Osteoblast (primary cell): Measurements from ENCODE around the gene IGSF11. TPM values are rescaled to one million over a fixed set of nuclear protein-coding genes. Genes with fewer than 3 reads are reported as not detected.

Experiments
- DNase-seq: peaks from one replicate; pipeline ENCODE4 v3.0.0; 2011; ENCODE audit warnings: low spot score, mixed read lengths; ENCODE audit not compliant: insufficient read length; ENCODE audit errors: missing footprints
- H2AFZ ChIP-seq: 2 replicates; pipeline ENCODE4 v1.6.0; 2011; ENCODE audit warnings: mild to moderate bottlenecking, low read length
- H3K27ac ChIP-seq: 2 replicates; pipeline ENCODE4 v1.5.1; 2011; ENCODE audit warnings: mild to moderate bottlenecking, low read depth, low read length, moderate library complexity
- H3K27me3 ChIP-seq: 2 replicates; pipeline ENCODE4 v1.6.0; 2012; ENCODE audit warnings: mild to moderate bottlenecking, control low read depth, inconsistent platforms, low read length, moderate library complexity; ENCODE audit not compliant: insufficient read depth
- H3K36me3 ChIP-seq: 2 replicates; pipeline ENCODE4 v1.5.1; 2011; ENCODE audit warnings: mild to moderate bottlenecking, low read length, control low read depth, moderate library complexity; ENCODE audit not compliant: insufficient read depth
- H3K4me1 ChIP-seq: 2 replicates; pipeline ENCODE4 v1.5.1; 2011; ENCODE audit warnings: mild to moderate bottlenecking, low read length, control low read depth, moderate library complexity; ENCODE audit not compliant: insufficient read depth
- H3K4me2 ChIP-seq: 2 replicates; pipeline ENCODE4 v1.6.0; 2011; ENCODE audit warnings: mild to moderate bottlenecking, low read length; ENCODE audit not compliant: insufficient read depth
- H3K4me3 ChIP-seq: fragments of 200-600 bp; sonication (generic); 3 replicates; pipeline ENCODE4 v1.5.1; 2012; ENCODE audit warnings: mild to moderate bottlenecking, low read length, inconsistent platforms; ENCODE audit not compliant: insufficient read depth
- H3K79me2 ChIP-seq: 2 replicates; pipeline ENCODE4 v1.6.0; 2012; ENCODE audit warnings: mild to moderate bottlenecking, low read length, control low read depth, inconsistent platforms; ENCODE audit not compliant: insufficient read depth
- H3K9me3 ChIP-seq: 2 replicates; pipeline ENCODE4 v1.5.1; 2011; ENCODE audit warnings: low read depth, low read length, control low read depth
- H4K20me1 ChIP-seq: 2 replicates; pipeline ENCODE4 v1.6.0; 2012; ENCODE audit warnings: mild to moderate bottlenecking, low read length, control low read depth; ENCODE audit not compliant: insufficient read depth
- CTCF ChIP-seq: IDR thresholded peaks from 2 replicates; pipeline ENCODE4 v1.5.1; 2011; ENCODE audit warnings: mild to moderate bottlenecking, low read depth, low read length, moderate library complexity; ENCODE audit errors: extremely low read depth
- total RNA-seq: library from RNA; depleted of rRNA; stranded (reverse); fragments of >200 nt; gene quantifications from 2 replicates; pipeline ENCODE4 v1.2.3, GENCODE V29; 2012

Gene IGSF11
- total RNA-seq, 1 donor: 0.36 TPM

- Histone ChIP-seq H3K9me3 (no peaks in the 10 kb centered on the region), H4K20me1 (no peaks in the 10 kb centered on the region), H2AFZ (no peak overlapping the region), H3K79me2 (no peaks in the 10 kb centered on the region), H3K4me3 (no peak overlapping the region), H3K27ac (no peak overlapping the region), H3K4me2 (no peak overlapping the region), H3K4me1 (no peaks in the 10 kb centered on the region), H3K27me3 (no peaks in the 10 kb centered on the region), H3K36me3 (no peaks in the 10 kb centered on the region)
- no peak for TF ChIP-seq CTCF
- DNase-seq: no peak
Measured at GRCh38 chr3:119011528-119011927, 23.1 kb downstream of the IGSF11 start.

GRCh38 chr3:118997190-118997589, 37.5 kb downstream of the IGSF11 start:
- no peaks in the 10 kb centered on the region for H3K9me3 ChIP-seq
- no peak overlapping the region for H3K4me2 ChIP-seq
- H3K79me2 ChIP-seq: no peaks in the 10 kb centered on the region
- no peaks in the 10 kb centered on the region for H3K27me3 ChIP-seq
- H2AFZ ChIP-seq: no peak overlapping the region
- no peak overlapping the region for H3K4me3 ChIP-seq
- H3K4me1 ChIP-seq: no peaks in the 10 kb centered on the region
- H3K27ac ChIP-seq: no peak overlapping the region
- H3K36me3 ChIP-seq: no peaks in the 10 kb centered on the region
- DNase-seq: no peak
- TF ChIP-seq CTCF: no peak
- H4K20me1 ChIP-seq: no peaks in the 10 kb centered on the region

GRCh38 chr3:118991775-118992174, 42.9 kb downstream of the IGSF11 start:
- H3K36me3 ChIP-seq: no peaks in the 10 kb centered on the region
- no peak for TF ChIP-seq CTCF
- no peak for DNase-seq
- H2AFZ ChIP-seq: no peak overlapping the region
- H3K4me3 ChIP-seq: no peak overlapping the region
- H3K9me3 ChIP-seq: no peaks in the 10 kb centered on the region
- no peak overlapping the region for H3K27ac ChIP-seq
- no peaks in the 10 kb centered on the region for H4K20me1 ChIP-seq
- no peak overlapping the region for H3K4me2 ChIP-seq
- H3K27me3 ChIP-seq: no peaks in the 10 kb centered on the region
- H3K79me2 ChIP-seq: no peaks in the 10 kb centered on the region
- H3K4me1 ChIP-seq: no peaks in the 10 kb centered on the region

- DNase-seq: no peak
- Histone ChIP-seq H3K79me2 (no peaks in the 10 kb centered on the region), H2AFZ (no peak overlapping the region), H3K27ac (no peak overlapping the region), H3K27me3 (no peaks in the 10 kb centered on the region), H3K4me3 (no peak overlapping the region), H3K4me1 (no peaks in the 10 kb centered on the region), H3K36me3 (no peaks in the 10 kb centered on the region), H4K20me1 (no peaks in the 10 kb centered on the region), H3K4me2 (no peak overlapping the region), H3K9me3 (no peaks in the 10 kb centered on the region)
- no peak for TF ChIP-seq CTCF
Measured at GRCh38 chr3:118990823-118991560, 43.7 kb downstream of the IGSF11 start.
